Skin of body (tissue), 2 donors: Measurements from ENCODE around the gene ADAR. TPM values are rescaled to one million over a fixed set of nuclear protein-coding genes. Genes with fewer than 3 reads are reported as not detected.

ENCODE experiments used
- DNase-seq: peaks from one replicate; lab custom pipeline; 2025; lab: John Stamatoyannopoulos, UW
- total RNA-seq: library from RNA; depleted of rRNA; stranded (reverse); fragments of >200 nt; gene quantifications from one replicate; pipeline ENCODE4 v1.2.3, GENCODE V29; 2014

ADAR gene
- total RNA-seq, 1 donor from 2014 or later = 69.8 TPM

DNA sequence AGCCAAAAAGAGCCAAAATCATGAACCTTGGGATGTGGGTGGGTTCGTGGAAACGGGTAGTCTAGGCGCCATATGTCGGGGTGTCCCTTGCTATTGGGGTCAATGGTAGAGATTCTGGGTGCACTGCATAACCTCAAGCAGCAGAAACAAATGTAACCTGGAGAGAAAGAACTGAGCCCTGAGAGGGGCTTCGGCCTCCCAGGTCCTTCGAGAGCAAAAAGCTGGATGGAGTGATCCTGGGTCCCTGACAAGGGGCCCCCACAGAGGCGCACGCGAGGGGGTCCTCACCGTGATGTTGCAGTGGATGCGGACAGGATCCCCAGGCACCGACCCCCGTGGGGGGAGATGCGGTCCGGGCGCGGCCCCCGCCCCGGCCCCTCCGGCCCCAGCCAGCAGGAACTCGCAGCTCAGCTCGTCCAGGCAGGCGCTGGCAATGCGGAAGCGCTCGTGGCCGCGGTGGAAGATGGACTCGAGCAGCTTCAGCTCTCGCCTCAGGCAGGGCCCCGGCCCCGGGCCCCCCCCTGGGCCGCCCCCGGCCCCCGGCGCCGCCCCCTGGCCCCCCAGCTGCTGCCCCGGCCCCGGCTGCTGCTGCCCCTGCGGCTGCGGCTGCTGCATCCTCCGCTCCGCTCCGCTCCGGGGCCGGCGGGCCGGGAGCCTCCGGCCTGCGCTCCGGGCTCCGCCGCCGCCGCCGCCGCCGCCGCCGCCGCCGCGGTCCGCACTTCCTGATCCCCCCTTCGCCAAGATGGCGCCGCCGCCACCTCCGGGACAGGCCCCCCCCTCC lies 49.9 kb downstream of the ADAR start, which contains the start of gene UBE2Q1:
Gene UBE2Q1, minus strand, starts transcription at position 724 of the 781 bp plus-strand sequence. Its CDS starts 109 bp downstream, at position 615.
- DNase-seq = no peak

DNA sequence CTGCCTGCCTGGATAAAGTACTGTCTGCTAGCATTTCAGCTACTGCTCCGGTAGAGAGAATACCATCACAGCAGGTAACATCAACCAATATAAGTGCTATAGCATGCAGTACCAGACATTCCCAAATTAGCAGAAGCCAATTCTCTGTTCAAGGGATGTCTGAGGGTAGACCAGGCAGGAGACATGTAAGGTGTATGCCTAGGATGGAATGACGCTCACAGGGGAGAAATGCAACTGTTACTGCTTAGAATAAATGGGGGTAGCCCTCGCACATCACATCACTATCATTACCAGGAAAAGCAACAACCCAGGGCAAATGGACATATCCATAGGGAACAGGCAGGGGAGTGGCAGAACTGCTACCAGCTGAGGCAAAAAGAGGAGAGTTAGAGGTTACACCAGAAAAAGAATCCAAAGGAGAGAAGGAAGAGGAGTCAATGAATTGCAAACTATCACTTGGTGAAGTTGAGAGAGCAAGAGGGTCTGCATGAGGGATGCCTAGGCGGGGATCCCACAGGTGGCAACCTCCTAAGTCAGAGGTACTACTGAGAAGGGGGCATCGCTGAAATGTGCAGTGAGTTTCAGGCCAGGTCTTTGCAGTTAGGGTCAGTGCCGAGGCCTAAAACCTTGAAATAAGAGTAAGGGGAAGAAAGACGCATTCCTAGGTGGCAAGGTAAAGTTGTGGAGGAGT lies 50.6 kb downstream of the ADAR start:
- no peak for DNase-seq

DNA sequence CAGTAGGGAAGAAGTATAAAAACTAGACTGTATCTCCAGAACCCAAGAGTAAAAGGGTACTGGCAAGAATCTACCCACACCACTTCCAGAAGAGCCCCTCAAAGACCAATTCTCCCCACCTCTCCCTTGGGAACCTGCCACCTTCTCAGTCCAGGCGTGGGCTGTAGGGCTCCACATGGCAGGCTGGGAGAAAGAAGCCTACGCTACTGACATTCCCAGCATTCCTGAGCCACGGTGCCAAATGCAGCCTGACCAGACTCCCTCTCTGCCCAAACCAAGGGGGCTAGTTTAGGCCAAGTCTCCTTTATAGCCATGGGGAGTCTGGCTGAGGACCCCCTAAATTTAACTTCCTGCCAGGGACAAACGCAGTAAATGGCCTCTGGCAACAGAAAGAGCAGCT lies 51.6 kb downstream of the ADAR start:
- DNase-seq = no peak

DNA sequence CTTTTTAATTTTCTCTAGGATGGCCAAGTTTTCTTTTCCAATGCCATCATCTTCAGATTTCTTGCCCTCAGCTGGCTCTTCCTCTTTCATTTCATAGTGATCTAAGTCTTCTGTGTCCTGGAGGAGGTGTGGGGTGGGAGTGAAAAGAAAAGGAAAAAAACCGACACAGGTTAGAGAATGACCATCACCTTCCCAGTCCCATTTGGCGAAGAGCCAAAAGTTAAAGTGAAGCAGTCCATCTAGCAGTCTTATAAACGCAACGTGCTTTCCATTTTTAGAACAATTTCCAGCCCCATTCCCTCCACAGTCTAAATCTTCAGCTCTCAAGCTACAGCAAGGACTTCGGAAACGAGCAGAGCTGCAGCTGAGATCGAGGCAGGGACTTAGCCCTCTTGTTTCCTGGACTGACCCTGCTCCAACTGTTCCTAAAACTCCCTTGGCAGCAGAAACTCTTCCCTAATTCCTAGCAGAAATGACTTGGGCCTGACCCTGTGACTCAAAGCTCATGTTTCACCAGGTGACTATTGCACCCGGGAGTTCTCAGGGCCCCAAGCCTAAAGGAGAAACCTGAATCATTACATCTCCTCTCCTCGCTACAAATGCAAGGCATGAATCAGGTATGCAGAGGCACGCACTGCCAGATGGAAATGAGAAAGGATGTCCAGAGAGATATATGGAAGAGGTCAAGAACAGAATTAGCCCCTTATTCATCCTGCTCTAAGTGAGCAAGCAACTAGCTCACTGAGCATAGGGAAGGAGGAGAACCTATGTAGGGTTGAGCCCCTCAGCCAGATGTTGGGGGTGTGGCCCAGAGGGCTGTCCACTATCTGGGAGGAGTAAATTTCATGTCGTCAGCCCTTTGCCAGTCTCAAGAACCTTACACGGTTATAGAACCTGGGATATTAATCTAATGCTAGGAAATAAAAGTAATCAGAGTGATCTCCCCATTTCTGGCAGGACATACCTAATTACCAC lies 54.6 kb downstream of the ADAR start:
- DNase-seq = no peak

GRCh38 chr1:154552036-154552435 lies 56.0 kb downstream of the ADAR start:
- no peak for DNase-seq

DNA sequence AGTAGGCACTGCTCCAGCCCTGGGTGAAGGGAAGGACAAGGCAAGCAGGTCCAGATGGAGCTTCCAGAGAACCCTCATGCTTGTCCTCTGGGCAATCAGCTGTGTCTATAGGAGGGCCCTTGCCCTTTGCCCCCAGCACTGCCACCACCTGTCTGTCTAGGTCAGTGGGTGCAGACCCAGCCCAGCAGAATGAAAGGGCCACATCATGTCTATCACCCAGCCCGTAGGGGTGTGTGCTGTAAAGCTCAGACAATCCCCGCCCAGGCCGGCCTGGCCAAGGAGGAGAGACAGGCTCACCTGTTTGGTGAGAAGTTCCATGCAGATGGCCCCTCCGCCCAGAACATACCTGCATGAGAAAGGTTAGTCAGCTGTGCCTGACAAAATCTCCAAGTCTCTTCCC lies 56.5 kb downstream of the ADAR start:
- no peak for DNase-seq

DNA sequence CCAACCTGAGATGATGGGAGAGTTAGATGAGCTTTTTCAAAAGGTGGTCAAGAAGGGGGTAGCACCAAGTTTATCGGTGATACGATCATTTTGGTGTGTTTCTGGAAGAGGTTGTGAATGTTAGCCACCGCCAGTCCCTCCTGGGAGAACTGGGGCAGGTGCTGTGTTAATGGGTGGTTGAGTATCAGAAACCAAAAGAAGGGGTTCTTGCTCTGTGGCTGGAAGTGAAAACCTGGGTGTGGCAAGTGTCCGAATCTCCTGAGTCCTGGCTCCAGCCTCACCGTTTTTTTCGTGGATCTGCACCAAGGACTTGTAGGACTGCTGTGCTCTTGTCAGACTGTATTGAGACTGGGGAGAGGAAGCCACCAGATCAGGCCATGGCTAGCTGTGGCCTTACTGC lies 57.3 kb downstream of the ADAR start:
- no peak for DNase-seq

DNA sequence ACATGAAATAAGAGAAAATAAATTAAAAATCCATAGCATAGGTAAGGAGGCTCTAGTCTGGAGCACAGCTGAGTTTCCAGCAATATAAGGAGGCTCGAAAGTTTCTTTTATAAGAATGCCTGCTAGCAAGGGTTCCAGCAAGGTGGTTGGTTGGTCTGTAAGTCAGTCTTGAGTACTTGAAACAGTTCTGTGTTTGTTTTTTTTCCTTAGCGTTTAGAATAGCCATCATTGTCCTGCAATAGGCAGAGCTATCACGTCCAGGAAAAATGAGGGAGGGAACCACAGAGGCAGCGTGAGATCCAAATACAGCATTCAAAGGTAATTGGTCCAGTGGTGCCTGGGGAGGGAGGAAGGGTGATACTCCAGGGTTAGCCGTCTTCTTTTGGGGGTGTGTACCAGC lies 57.9 kb downstream of the ADAR start:
- no peak for DNase-seq

GRCh38 chr1:154549202-154549770 lies 58.7 kb downstream of the ADAR start:
- no peak for DNase-seq

DNA sequence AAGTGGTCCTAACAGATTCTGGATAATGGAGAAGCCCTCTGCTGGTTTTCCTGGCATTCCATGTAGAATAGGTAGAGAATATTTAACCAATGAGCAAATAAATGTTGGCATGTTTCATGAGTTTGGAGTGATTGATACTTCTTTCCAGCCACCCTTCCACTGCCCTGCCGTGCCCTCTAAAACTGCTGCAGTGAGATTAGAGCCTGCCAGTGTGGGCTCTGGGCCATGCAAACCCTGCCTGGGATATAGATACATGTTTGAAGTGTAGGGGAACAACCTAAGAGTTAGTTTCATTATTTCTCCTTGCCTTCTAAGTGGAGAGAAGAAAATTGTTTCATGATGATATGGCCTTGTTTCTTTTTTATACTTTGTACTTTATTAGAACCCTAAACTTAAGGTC lies 60.0 kb downstream of the ADAR start:
- no peak for DNase-seq

DNA sequence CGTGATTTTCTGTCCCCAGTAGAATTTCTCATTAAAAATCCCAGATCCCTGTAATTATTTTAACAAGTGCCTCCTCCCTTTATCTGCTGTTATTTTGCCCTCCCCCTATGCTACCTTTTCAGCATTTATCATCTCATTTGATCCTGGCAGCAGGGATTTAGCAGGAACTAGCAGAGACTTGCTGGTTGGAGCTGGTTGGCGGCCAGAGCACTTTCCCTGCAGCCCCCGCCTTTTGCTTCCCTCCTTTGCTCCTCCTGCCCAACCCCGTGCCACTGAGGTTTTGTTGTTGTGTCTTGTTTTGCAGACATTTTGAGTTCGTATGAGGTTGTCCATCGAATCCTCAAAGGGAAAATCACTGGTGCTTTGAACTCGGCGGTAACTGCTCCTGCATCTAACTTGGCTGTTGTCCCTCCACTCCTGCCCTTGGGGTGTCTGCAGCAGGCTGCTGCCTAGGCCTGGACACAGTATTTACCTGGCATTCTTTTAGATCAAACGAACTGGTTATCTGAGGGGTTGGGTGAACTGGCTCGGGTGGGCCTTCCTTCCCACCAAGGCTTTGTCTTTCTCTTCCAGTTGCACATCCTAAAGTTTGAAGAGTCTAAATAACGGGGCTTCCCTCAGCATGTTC lies 60.8 kb downstream of the ADAR start:
- DNase-seq = no peak

- no peak for DNase-seq
These were observed 61.5 kb downstream of the ADAR start for GRCh38 chr1:154546264-154547063.

GRCh38 chr1:154541231-154541630 lies 66.8 kb downstream of the ADAR start:
- no peak for DNase-seq

- no peak for DNase-seq
These were observed 68.2 kb downstream of the ADAR start for GRCh38 chr1:154539486-154540483.

DNA sequence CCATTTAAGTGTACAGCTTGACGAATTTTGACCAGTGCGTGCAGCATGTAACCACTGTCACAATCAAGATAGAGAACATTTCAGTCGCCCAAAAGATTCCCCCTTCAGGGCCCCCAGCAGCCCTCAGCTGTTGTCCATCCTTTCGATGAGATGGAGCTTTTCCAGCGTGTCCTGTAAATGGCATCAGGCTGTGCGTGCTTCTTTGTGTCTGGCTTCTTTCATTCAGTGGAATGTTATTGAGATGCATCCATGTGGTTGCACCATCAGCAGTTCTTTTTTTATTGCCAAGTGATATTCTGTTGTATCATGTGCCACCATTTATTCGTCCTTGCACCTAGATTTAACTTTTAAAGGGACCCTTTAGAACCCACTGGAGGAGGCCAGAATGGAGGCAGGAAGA lies 71.4 kb downstream of the ADAR start:
- DNase-seq = no peak

GRCh38 chr1:154533952-154534844 lies 73.8 kb downstream of the ADAR start:
- no peak for DNase-seq
